Amniotic epithelial cell (primary cell): ENCODE data around the gene TNK2.
"Not testable (repeated sequence)": the region's sequence is repeated elsewhere in the genome, so short reads cannot be mapped to it uniquely, and the experiment has no call there.

Experiments used
- DNase-seq: peaks from one replicate; pipeline ENCODE4 v3.0.0-alpha.2; 2010; ENCODE audit warnings: low read depth

The TNK2 gene

DNA sequence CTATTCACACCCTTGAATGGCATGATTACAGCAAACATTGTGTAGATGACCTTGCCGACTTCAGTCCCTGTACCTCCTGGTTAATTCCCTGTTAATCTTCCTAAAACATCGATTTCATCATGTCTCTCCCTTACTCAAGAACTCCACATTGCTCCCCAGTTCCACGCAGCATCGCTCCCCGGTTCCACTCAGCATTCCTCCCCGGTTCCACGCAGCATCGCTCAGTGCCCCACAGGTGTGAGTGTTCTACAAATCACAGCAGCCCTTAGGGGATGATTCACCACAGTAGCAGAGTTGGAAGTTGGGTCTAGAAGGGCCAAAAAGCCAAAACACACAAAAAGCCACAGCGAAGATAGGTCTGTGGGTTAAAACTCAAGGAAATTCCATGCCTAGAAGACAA, 8.6 kb upstream of the TNK2 start:
- DNase-seq: no peak

DNA sequence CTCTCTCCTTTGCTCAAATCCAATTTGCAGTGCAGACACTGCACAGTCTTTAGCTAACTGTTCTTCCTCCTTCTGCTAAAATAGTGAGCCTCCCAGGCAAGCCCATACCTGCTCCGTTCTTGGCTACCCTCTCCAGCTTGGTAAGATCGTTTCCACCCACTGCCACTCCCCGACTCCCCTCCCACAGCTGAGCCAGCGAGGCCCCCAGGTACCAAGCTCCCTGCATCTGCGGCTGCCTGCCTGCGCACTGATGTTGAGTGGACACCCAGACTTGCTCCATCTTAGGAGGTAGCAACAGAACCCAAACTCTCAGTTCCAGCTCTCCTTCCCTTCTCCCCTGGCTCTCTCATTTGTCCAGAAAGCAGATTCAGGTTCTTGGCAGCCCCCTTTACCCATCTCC, 7.9 kb upstream of the TNK2 start:
- no peak for DNase-seq

DNA sequence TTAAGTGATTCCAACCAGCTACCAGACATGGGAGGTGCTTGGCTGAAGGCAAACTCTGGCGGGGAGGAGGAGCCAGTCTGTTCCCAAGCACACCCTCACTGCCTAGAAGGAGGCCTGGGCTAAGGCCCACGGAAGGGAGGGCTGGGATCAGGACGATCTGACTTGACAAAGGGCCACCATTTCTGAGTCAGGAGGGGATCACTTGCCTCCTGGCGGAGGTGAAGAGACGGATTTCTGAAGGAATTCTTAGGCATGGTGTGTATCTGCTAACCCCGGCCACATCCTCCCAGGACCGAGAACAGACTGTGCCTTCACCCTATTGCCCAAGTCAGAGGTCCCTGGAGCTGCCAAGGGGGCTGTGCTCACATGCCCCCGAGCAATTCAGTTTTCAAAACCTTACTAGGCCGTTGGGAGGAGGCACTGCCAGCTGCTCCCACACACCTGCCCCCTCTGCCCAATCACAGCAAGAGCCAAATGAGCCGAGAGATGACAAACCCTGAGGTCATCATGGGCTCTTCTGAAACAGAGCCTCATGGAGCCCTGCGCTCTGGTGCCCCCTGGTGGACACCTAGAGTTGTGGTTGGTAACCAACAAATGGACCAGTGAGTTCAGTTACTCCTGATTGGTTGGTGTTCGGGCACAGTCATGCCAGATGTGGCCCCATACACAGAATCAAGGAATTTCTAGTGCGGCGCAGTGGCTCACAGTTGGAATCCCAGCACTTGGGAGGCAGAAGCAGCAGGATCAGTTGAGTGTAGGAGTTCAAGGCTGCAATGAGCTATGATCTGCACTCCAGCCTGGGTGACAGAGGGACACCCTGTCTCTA, 6.5 kb upstream of the TNK2 start:
- peak; percentile 95 for DNase-seq

DNA sequence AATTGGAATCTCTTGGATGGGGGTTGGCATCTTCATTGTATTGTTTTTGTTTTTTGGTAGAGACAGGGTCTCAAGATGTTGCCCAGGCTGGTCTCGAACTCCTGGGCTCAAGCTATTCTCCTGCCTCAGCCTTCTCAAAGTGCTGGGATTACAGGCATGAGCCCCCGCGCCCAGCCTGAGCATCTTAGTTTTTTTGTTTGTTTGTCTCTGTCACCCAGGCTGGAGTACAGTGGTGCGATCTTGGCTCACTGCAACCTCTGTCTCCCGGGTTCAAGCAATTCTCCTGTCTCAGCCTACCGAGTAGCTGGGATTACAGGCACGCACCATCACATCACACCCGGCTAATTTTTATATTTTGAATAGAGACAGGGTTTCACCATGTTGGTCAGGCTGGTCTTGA, 5.8 kb upstream of the TNK2 start:
- DNase-seq: not testable (repeated sequence)

- DNase-seq: no peak
These were observed 5.0 kb upstream of the TNK2 start for GRCh38 chr3:195913382-195913781.

DNA sequence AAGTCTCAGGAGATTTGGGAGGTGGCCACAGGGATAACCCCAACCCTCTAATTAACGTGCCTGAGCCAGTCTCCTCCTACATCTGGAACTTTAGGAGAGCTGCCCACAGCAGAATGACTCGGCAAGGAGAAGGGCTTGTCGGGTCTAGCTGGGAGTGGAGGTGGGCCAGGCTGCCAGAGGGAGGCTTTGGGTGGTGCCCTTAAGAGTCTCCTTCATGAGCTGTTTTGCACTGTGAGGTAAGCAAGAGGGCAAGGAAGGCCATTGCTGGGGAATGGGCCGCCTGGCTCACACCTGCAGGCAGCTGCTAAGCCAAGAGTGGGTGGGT, 3.6 kb upstream of the TNK2 start:
- no peak for DNase-seq

- DNase-seq: no peak
These were observed 2.9 kb upstream of the TNK2 start for GRCh38 chr3:195911041-195911945.

DNA sequence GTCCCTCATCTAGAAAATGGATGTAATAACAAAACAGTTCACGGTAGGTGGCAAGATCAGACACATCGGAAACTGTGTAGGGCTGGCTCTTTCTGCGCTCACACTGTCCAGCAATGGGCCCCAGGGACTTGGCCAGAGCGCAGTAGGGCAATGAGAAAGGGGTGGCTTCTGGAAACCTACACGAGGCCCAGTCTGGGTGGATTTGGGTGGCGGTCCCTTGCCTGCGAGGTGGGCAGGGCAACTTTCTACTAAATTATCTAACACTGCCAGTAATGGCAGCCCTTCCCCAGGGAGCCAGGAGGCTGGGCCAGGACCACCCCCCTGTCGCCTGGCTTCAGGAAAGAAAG, 2.1 kb upstream of the TNK2 start:
- no peak for DNase-seq

DNA sequence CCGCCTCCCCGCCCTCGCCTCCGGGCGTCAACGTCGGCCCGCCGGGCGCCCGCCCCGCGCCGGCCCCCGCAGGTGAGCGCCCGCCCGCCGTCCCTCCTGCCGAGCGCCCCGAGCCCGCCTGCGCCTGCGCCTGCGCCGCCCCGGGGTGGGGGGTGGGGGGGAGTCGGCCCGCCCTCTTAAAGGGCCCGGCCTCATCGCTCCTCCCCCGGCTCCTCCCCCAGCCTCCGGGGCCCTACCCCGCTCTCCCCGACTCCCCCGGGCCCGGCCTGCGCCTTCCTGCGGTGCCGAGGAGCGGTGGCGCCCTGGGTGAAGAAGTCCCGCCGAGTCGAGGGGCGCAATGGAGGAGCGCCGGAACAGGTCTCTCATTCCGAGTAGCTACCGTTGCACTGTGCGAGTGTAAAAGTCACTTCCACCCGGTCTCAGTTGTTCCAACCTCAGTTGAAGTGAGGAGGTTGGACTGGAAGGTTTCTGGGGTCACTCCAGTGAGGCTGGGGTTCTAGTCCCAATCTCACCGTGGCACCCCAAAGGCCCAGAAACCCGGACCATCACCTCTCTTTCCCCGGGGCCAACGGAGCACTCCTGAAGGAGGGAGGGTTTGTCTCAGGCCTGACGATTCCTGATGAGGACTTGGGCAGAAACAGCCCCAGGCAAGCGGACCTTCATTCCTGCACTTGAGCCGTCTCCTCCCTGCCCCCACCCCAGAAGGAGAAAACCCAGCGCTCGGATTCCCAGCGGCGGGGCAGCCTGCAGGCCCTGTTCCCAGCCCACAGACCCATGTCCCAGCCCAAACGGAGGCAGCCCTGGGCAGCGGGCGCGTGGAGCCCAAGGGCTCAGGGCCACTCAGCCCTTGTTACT, 1.5 kb upstream of the TNK2 start:
- peak; percentile 66 for DNase-seq

GRCh38 chr3:195908694-195909581, 587 bp upstream of the TNK2 start:
- peak; percentile 19 for DNase-seq

GRCh38 chr3:195907684-195907933, 742 bp downstream of the TNK2 start:
- DNase-seq: no peak

- DNase-seq: no peak
These were observed 1.3 kb downstream of the TNK2 start for GRCh38 chr3:195906865-195907683.

DNA sequence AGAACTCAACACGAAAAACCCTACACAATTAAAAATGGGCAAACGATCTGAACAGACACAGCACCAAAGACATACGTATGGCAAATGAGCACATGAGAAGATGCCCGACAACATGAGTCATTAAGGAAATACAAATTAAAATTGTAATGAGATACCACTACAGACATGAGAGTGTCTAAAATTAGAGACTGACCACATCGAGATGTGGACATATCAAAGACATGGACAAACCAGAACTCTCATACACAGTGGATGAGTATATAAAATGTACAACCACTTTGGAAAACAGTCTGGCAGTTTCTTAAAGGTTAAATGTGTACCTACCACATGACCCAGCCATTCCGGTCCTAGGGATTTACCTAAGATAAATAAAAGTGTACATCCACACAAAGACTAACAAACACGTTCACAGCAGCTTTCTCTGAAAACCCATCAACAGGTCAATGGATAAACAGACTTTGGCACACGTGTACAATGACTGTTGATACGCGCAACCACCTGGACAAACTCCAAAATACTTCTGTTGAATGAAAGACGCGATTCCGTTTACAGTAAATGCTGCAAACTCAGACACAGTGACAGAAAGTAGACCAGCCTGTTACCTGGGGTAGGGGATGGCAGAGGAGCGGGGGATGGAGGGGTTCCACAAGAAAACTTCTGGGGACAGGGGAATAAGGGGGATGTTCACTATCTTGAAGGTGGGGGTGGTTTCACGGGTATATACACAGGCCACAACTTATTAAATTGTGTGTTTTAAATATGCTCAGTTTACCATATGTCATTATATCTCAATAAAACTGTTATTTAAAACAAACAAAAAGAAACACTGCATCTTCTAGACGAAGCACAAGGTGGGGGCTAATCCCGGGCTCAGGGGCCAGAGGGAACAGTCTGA, 2.1 kb downstream of the TNK2 start:
- peak; percentile 50 for DNase-seq

DNA sequence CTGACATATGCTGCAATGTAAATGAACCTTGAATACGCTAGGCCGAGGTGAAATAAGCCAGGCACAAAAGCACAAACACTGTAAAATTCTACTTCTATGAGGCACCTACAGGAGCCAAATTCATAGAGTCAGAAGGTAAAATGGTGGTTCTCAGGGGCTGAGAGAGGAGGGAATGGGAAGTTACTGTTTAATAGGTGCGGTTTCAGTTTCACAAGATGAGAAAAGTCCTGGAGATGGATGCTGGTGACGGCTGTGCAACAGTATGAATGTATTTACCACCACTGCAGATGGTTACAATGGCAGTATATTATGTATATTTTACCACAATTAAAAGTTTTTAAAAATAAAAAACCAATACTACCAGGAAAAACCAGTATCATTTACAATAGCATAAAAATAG, 4.0 kb downstream of the TNK2 start:
- DNase-seq: no peak

- DNase-seq: no peak
These were observed 4.4 kb downstream of the TNK2 start for GRCh38 chr3:195903950-195904290.

GRCh38 chr3:195902634-195903033, 5.7 kb downstream of the TNK2 start:
- DNase-seq: not testable (repeated sequence)

DNA sequence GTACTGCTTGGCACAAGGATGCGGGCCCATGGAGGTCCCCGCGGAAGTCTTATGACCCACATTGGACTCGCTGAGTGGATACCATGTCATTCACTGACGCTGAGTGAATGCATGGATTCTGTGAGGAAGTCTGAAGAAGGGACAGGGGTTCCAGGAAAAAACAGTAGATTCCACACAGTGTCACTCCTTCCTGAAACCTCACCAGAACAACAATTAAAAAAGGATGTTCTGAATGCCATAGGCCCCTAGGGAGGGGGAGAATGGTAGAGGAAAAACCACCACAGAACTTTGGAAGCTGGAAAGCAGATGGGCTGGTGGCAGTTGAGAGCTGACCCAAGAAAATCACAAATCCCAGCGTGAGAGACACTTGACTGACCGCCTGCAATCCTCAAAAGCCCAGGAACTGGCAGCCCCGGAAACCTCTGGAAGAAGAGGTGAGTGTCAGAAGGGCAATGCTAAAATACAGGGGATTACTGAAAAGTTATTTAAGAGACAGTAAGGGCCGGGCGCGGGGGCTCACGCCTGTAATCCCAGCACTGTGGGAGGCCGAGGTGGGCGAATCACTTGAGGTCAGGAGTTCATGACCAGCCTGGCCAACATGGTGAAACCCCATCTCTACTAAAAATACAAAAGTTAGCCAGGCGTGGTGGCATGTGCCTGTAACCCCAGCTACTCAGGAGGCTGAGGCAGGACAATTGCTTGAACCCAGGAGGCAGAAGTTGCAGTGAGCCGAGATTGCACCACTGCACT, 6.3 kb downstream of the TNK2 start:
- DNase-seq: not testable (repeated sequence)

GRCh38 chr3:195900436-195901355, 7.7 kb downstream of the TNK2 start:
- peak; percentile 81 for DNase-seq
